Astrocyte (in vitro differentiated cells and primary cell): ENCODE results near the gene RASD1. TPM values are rescaled to one million over a fixed set of nuclear protein-coding genes. Genes with fewer than 3 reads are reported as not detected.

Experiments used
- DNase-seq: peaks from one replicate; pipeline ENCODE4 v3.0.0-alpha.2; 2010; ENCODE audit warnings: low read depth
- FAIRE-seq: peaks from 2 replicates; lab custom pipeline; 2011; peaks lifted over from hg19 to GRCh38; lab: Jason Lieb, UNC
- H2AFZ ChIP-seq: 2 replicates; pipeline ENCODE4 v1.6.0; 2012; ENCODE audit warnings: low read depth, low read length, inconsistent platforms
- H3K27ac ChIP-seq: 2 replicates; pipeline ENCODE4 v1.5.1; 2011; ENCODE audit warnings: low read depth, low read length, inconsistent platforms
- H3K27me3 ChIP-seq: 2 replicates; pipeline ENCODE4 v1.6.0; 2011; ENCODE audit warnings: low read length, inconsistent platforms; ENCODE audit not compliant: insufficient read depth
- H3K36me3 ChIP-seq: 2 replicates; pipeline ENCODE4 v1.5.1; 2011; ENCODE audit warnings: low read length, inconsistent platforms; ENCODE audit not compliant: insufficient read depth
- H3K4me1 ChIP-seq: 2 replicates; pipeline ENCODE4 v1.5.1; 2011; ENCODE audit warnings: low read length, inconsistent platforms; ENCODE audit not compliant: insufficient read depth
- H3K4me2 ChIP-seq: 2 replicates; pipeline ENCODE4 v1.6.0; 2012; ENCODE audit warnings: low read length, inconsistent platforms
- H3K4me3 ChIP-seq: 2 replicates; pipeline ENCODE4 v1.5.1; 2011; ENCODE audit warnings: low read depth, mild to moderate bottlenecking, low read length, inconsistent platforms; ENCODE audit not compliant: insufficient read depth
- H3K79me2 ChIP-seq: 2 replicates; pipeline ENCODE4 v1.6.0; 2012; ENCODE audit warnings: mild to moderate bottlenecking, low read length, inconsistent platforms; ENCODE audit not compliant: insufficient read depth
- H3K9ac ChIP-seq: 2 replicates; pipeline ENCODE4 v1.6.0; 2012; ENCODE audit warnings: mild to moderate bottlenecking, low read length, inconsistent platforms
- H3K9me3 ChIP-seq: 2 replicates; pipeline ENCODE4 v1.5.1; 2012; ENCODE audit warnings: low read depth, mild to moderate bottlenecking, low read length, inconsistent platforms; ENCODE audit not compliant: insufficient read depth
- H4K20me1 ChIP-seq: 2 replicates; pipeline ENCODE4 v1.6.0; 2012; ENCODE audit warnings: low read length, inconsistent platforms; ENCODE audit not compliant: insufficient read depth
- H3K27ac Mint-ChIP-seq: one replicate; pipeline ENCODE4 v1.8.0; 2021; ENCODE audit warnings: mild to moderate bottlenecking, mixed read lengths; ENCODE audit not compliant: unreplicated experiment
- H3K27me3 Mint-ChIP-seq: one replicate; pipeline ENCODE4 v1.8.0; 2021; ENCODE audit warnings: low read depth, mixed read lengths; ENCODE audit not compliant: unreplicated experiment
- H3K36me3 Mint-ChIP-seq: one replicate; pipeline ENCODE4 v1.8.0; 2021; ENCODE audit warnings: low read depth, mixed read lengths; ENCODE audit not compliant: unreplicated experiment
- H3K4me1 Mint-ChIP-seq: one replicate; pipeline ENCODE4 v1.8.0; 2021; ENCODE audit warnings: low read depth, mixed read lengths; ENCODE audit not compliant: unreplicated experiment
- H3K4me3 Mint-ChIP-seq: one replicate; pipeline ENCODE4 v1.8.0; 2021; ENCODE audit warnings: mild to moderate bottlenecking, moderate library complexity, mixed read lengths; ENCODE audit not compliant: unreplicated experiment
- H3K9me3 Mint-ChIP-seq: one replicate; pipeline ENCODE4 v1.8.0; 2021; ENCODE audit warnings: mild to moderate bottlenecking, mixed read lengths; ENCODE audit not compliant: unreplicated experiment
- EZH2 ChIP-seq: IDR thresholded peaks from 2 replicates; pipeline ENCODE4 v1.6.1; 2012; ENCODE audit warnings: mild to moderate bottlenecking, low read length, inconsistent platforms; ENCODE audit not compliant: insufficient read depth
- total RNA-seq: library from RNA; stranded (reverse); gene quantifications from 2 replicates; pipeline ENCODE4 v1.2.1, GENCODE V29; 2021
- TF ChIP-seq, protein P1 (sequence below): IDR thresholded peaks from 2 replicates; pipeline ENCODE4 v1.5.1; 2011; ENCODE audit warnings: low read depth, mild to moderate bottlenecking, inconsistent platforms, low read length, moderate library complexity; ENCODE audit not compliant: insufficient read depth

The RASD1 gene
- total RNA-seq, 1 donor from 2014 or later, result 0.77 TPM

- Histone ChIP-seq H3K27ac (no peak overlapping the region), H3K4me1 (no peaks in the 10 kb centered on the region), H3K4me2 (no peak overlapping the region), H3K27me3 (no peaks in the 10 kb centered on the region), H2AFZ (no peak overlapping the region), H3K79me2 (no peaks in the 10 kb centered on the region), H3K9ac (no peak overlapping the region), H3K9me3 (no peaks in the 10 kb centered on the region), H4K20me1 (peaks cover 46% of the 10 kb centered on the region), H3K36me3 (no peaks in the 10 kb centered on the region), H3K4me3 (no peak overlapping the region)
- no peaks in the 10 kb centered on the region for H3K4me1 Mint-ChIP-seq
- TF ChIP-seq, protein P1, sequence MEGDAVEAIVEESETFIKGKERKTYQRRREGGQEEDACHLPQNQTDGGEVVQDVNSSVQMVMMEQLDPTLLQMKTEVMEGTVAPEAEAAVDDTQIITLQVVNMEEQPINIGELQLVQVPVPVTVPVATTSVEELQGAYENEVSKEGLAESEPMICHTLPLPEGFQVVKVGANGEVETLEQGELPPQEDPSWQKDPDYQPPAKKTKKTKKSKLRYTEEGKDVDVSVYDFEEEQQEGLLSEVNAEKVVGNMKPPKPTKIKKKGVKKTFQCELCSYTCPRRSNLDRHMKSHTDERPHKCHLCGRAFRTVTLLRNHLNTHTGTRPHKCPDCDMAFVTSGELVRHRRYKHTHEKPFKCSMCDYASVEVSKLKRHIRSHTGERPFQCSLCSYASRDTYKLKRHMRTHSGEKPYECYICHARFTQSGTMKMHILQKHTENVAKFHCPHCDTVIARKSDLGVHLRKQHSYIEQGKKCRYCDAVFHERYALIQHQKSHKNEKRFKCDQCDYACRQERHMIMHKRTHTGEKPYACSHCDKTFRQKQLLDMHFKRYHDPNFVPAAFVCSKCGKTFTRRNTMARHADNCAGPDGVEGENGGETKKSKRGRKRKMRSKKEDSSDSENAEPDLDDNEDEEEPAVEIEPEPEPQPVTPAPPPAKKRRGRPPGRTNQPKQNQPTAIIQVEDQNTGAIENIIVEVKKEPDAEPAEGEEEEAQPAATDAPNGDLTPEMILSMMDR, result no peak
- TF ChIP-seq EZH2, result no peak
- DNase-seq (no peak), FAIRE-seq (no peak)
- H3K27me3 Mint-ChIP-seq, result peaks cover 20% of the 10 kb centered on the region
- H3K4me3 Mint-ChIP-seq, result no peak overlapping the region
- no peaks in the 10 kb centered on the region for H3K9me3 Mint-ChIP-seq
- peaks cover 3% of the 10 kb centered on the region for H3K36me3 Mint-ChIP-seq
- H3K27ac Mint-ChIP-seq, result no peak overlapping the region
Observed at GRCh38 chr17:17526369-17526768, 30.2 kb upstream of the RASD1 start.

GRCh38 chr17:17525956-17526355 lies 29.8 kb upstream of the RASD1 start:
- H3K4me2 ChIP-seq, result no peak overlapping the region
- no peak overlapping the region for H3K4me3 ChIP-seq
- no peaks in the 10 kb centered on the region for H3K9me3 ChIP-seq
- Mint-ChIP-seq H3K27me3 (peaks cover 20% of the 10 kb centered on the region), H3K9me3 (no peaks in the 10 kb centered on the region), H3K4me3 (no peak overlapping the region), H3K27ac (no peak overlapping the region), H3K4me1 (no peaks in the 10 kb centered on the region), H3K36me3 (peaks cover 3% of the 10 kb centered on the region)
- H2AFZ ChIP-seq, result no peak overlapping the region
- no peak overlapping the region for H3K27ac ChIP-seq
- peaks cover 46% of the 10 kb centered on the region for H4K20me1 ChIP-seq
- no peaks in the 10 kb centered on the region for H3K36me3 ChIP-seq
- TF ChIP-seq, protein P1, result no peak
- TF ChIP-seq EZH2, result no peak
- no peaks in the 10 kb centered on the region for H3K4me1 ChIP-seq
- no peaks in the 10 kb centered on the region for H3K27me3 ChIP-seq
- no peaks in the 10 kb centered on the region for H3K79me2 ChIP-seq
- no peak overlapping the region for H3K9ac ChIP-seq
- no peak for DNase-seq
- no peak for FAIRE-seq

DNA sequence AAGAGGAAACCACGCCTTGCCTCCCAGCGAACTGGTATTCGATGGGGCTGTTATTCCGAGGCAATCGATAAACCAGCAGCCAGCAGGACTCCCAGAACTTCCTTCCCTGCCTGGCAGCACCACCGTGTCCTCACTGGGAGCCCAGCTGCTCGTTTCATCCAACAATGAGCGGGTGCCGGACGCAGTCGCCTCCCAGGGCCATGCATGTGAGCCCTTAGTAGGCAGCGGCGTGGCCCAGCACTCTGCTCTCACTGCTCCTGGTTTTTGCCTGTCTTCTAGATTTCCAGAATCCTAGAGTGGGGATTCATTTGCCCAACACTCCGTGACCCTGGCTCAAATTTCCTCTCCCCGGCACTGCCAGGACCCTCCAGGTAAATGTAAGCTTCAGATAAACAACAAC lies 29.1 kb upstream of the RASD1 start:
- FAIRE-seq, result no peak
- Histone ChIP-seq H3K4me3 (no peak overlapping the region), H3K27me3 (no peaks in the 10 kb centered on the region), H4K20me1 (peaks cover 46% of the 10 kb centered on the region), H3K79me2 (no peaks in the 10 kb centered on the region), H2AFZ (no peak overlapping the region), H3K9me3 (no peaks in the 10 kb centered on the region), H3K4me2 (no peak overlapping the region), H3K4me1 (no peaks in the 10 kb centered on the region), H3K36me3 (no peaks in the 10 kb centered on the region), H3K27ac (no peak overlapping the region), H3K9ac (no peak overlapping the region)
- TF ChIP-seq, protein P1, result no peak
- TF ChIP-seq EZH2, result no peak
- Mint-ChIP-seq H3K9me3 (no peaks in the 10 kb centered on the region), H3K36me3 (peaks cover 3% of the 10 kb centered on the region), H3K4me1 (no peaks in the 10 kb centered on the region), H3K27ac (no peak overlapping the region), H3K4me3 (no peak overlapping the region), H3K27me3 (peaks cover 23% of the 10 kb centered on the region)
- no peak for DNase-seq
